HFFc6 (cell line): Measurements from ENCODE around the gene RHAG. TPM values are rescaled to one million over a fixed set of nuclear protein-coding genes. Genes with fewer than 3 reads are reported as not detected.

ENCODE experiments used
- DNase-seq: peaks from one replicate; pipeline ENCODE4 v3.0.0-alpha.2; 2018
- H3K27ac Mint-ChIP-seq: 2 replicates; pipeline ENCODE4 v1.8.0; 2020; ENCODE audit warnings: mild to moderate bottlenecking, mixed read lengths
- H3K27me3 Mint-ChIP-seq: 2 replicates; pipeline ENCODE4 v1.8.0; 2021; ENCODE audit warnings: mild to moderate bottlenecking, moderate library complexity, mixed read lengths; ENCODE audit not compliant: insufficient read depth
- H3K36me3 Mint-ChIP-seq: 2 replicates; pipeline ENCODE4 v1.8.0; 2021; ENCODE audit warnings: low read depth, mixed read lengths
- H3K4me1 Mint-ChIP-seq: 2 replicates; pipeline ENCODE4 v1.8.0; 2020; ENCODE audit warnings: low read depth, mixed read lengths
- H3K4me3 Mint-ChIP-seq: 2 replicates; pipeline ENCODE4 v1.8.0; 2020; ENCODE audit warnings: mild to moderate bottlenecking, moderate library complexity, mixed read lengths
- H3K9me3 Mint-ChIP-seq: 2 replicates; pipeline ENCODE4 v1.8.0; 2020; ENCODE audit warnings: mild to moderate bottlenecking, mixed read lengths
- CTCF ChIP-seq: fragments of 200-600 bp; sonication (generic); IDR thresholded peaks from 2 replicates; pipeline ENCODE4 v1.5.0; 2021; ENCODE audit warnings: antibody characterized with exemption, mild to moderate bottlenecking
- total RNA-seq, 6 experiments: library from RNA; stranded (reverse); fragmentation: NEBNext Ultra II Directional; extraction: Animal tissue kit (Norgen Biotek cat#: 25700); gene quantifications; 2 replicates in 1 of 6; 3 replicates in 5 of 6; pipeline ENCODE4 v1.2.3, GENCODE V29; 2021

The RHAG gene
- total RNA-seq, 6 experiments from 2014 or later = not detected

GRCh38 chr6:49558238-49558637 lies 78.4 kb downstream of the RHAG start:
- Mint-ChIP-seq H3K9me3 (no peaks in the 10 kb centered on the region), H3K27ac (no peak overlapping the region), H3K27me3 (peaks cover 2% of the 10 kb centered on the region), H3K4me3 (no peak overlapping the region), H3K4me1 (peaks cover 16% of the 10 kb centered on the region), H3K36me3 (no peaks in the 10 kb centered on the region)
- DNase-seq = no peak
- no peak for TF ChIP-seq CTCF

- no peaks in the 10 kb centered on the region for H3K36me3 Mint-ChIP-seq
- no peak overlapping the region for H3K4me3 Mint-ChIP-seq
Observed at GRCh38 chr6:49557177-49557576, 79.5 kb downstream of the RHAG start.

GRCh38 chr6:49556429-49556837 lies 80.2 kb downstream of the RHAG start:
- Mint-ChIP-seq H3K36me3 (no peaks in the 10 kb centered on the region), H3K9me3 (no peaks in the 10 kb centered on the region), H3K4me1 (peaks cover 22% of the 10 kb centered on the region), H3K27ac (no peak overlapping the region), H3K27me3 (peaks cover 5% of the 10 kb centered on the region; the same call in 1 of the 2 replicates), H3K4me3 (no peak overlapping the region)
- DNase-seq = no peak
- TF ChIP-seq CTCF = no peak

More at GRCh38 chr6:49557177-49557576, 79.5 kb downstream of the RHAG start:
- Mint-ChIP-seq H3K27me3 (peaks cover 2% of the 10 kb centered on the region), H3K4me1 (peaks cover 17% of the 10 kb centered on the region), H3K27ac (no peak overlapping the region), H3K9me3 (no peaks in the 10 kb centered on the region)
- no peak for TF ChIP-seq CTCF
- DNase-seq = no peak

- no peak for DNase-seq
- peaks cover 9% of the 10 kb centered on the region for H3K27me3 Mint-ChIP-seq
- H3K9me3 Mint-ChIP-seq = no peaks in the 10 kb centered on the region
- H3K4me3 Mint-ChIP-seq = no peak overlapping the region
- TF ChIP-seq CTCF = no peak
- H3K27ac Mint-ChIP-seq = no peak overlapping the region
- no peaks in the 10 kb centered on the region for H3K36me3 Mint-ChIP-seq
- peaks cover 27% of the 10 kb centered on the region for H3K4me1 Mint-ChIP-seq
Observed at GRCh38 chr6:49555951-49556350, 80.7 kb downstream of the RHAG start.

Other genes with a start within 250 kb of the RHAG start
- gene MMUT, start 173.6 kb downstream of the RHAG start, total RNA-seq = 10 to 100 TPM; 16.3 to 18.7 (median 17.1) TPM
- gene CENPQ, start 173.5 kb downstream of the RHAG start, total RNA-seq = 10 to 100 TPM in 5 of 6 experiments, 1 to 10 TPM in 1; 7.2 to 14.3 (median 13.2) TPM
- gene GLYATL3, start 136.9 kb downstream of the RHAG start, total RNA-seq = not detected
- not detected for gene C6orf141, start 86.2 kb downstream of the RHAG start, total RNA-seq
- not detected for gene CRISP2, start 76.7 kb upstream of the RHAG start, total RNA-seq
- gene CRISP3, start 107.5 kb upstream of the RHAG start, total RNA-seq = not detected
- not detected for gene PGK2, start 150.4 kb upstream of the RHAG start, total RNA-seq
- gene CRISP1, start 229.7 kb upstream of the RHAG start, total RNA-seq = not detected